NOMO-1 (cell line): Measurements from ENCODE around the gene ERAP2.

Source experiments
- DNase-seq, 2 experiments: peaks; one replicate each; lab custom pipeline; 2025; ENCODE audit not compliant: unreplicated experiment in 2 of 2; lab: John Stamatoyannopoulos, UW

Gene ERAP2

GRCh38 chr5:96896276-96896675 is 20.0 kb downstream of the ERAP2 start:
- DNase-seq, result peak in 1 of 2 experiments; percentile 69

GRCh38 chr5:96896806-96897205 is 20.5 kb downstream of the ERAP2 start:
- peak; percentile 71 to 93 for DNase-seq

- no peak for DNase-seq
Observed at GRCh38 chr5:96901384-96901783, 25.1 kb downstream of the ERAP2 start.

GRCh38 chr5:96901841-96902240 is 25.5 kb downstream of the ERAP2 start:
- no peak for DNase-seq

GRCh38 chr5:96902876-96903275 is 26.6 kb downstream of the ERAP2 start:
- no peak for DNase-seq

GRCh38 chr5:96903300-96903699 is 27.0 kb downstream of the ERAP2 start:
- DNase-seq, result no peak

- peak in 1 of 2 experiments; percentile 29 for DNase-seq
Observed at GRCh38 chr5:96904054-96904931, 28.0 kb downstream of the ERAP2 start.

GRCh38 chr5:96905864-96906263 is 29.6 kb downstream of the ERAP2 start:
- no peak for DNase-seq

GRCh38 chr5:96909003-96909402 is 32.7 kb downstream of the ERAP2 start:
- no peak for DNase-seq

- DNase-seq, result no peak
Observed at GRCh38 chr5:96909435-96909834, 33.1 kb downstream of the ERAP2 start.

- DNase-seq, result no peak
Observed at GRCh38 chr5:96911139-96911538, 34.8 kb downstream of the ERAP2 start.

GRCh38 chr5:96913233-96913632 is 36.9 kb downstream of the ERAP2 start:
- no peak for DNase-seq

- no peak for DNase-seq
Observed at GRCh38 chr5:96919754-96920197, 43.5 kb downstream of the ERAP2 start.

GRCh38 chr5:96920744-96921355 is 44.5 kb downstream of the ERAP2 start:
- DNase-seq, result no peak

GRCh38 chr5:96922499-96923244 is 46.4 kb downstream of the ERAP2 start:
- no peak for DNase-seq

- DNase-seq, result no peak
Observed at GRCh38 chr5:96924016-96924443, 47.7 kb downstream of the ERAP2 start.

GRCh38 chr5:96926276-96926675 is 50.0 kb downstream of the ERAP2 start:
- no peak for DNase-seq

- DNase-seq, result no peak
Observed at GRCh38 chr5:96927008-96927407, 50.7 kb downstream of the ERAP2 start.

- no peak for DNase-seq
Observed at GRCh38 chr5:96928931-96929708, 52.8 kb downstream of the ERAP2 start.

- DNase-seq, result no peak
Observed at GRCh38 chr5:96930058-96930457, 53.8 kb downstream of the ERAP2 start.

- no peak for DNase-seq
Observed at GRCh38 chr5:96930589-96930988, 54.3 kb downstream of the ERAP2 start.
